HAP-1 (cell line): ENCODE measurements around the gene ZNF423.
"Not testable (repeated sequence)": the region's sequence is repeated elsewhere in the genome, so short reads cannot be mapped to it uniquely, and the experiment has no call there.

Experiments used
- DNase-seq, 2 experiments: peaks; one replicate each; pipeline ENCODE4 v3.0.0-alpha.2; 2016 to 2020; ENCODE audit warnings: low spot score in 2 of 2
- H3K27me3 ChIP-seq: fragments of 250-450 bp; sonication (Bioruptor Pico); 2 replicates; pipeline ENCODE4 v1.5.1; 2020; ENCODE audit warnings: low read depth, mild to moderate bottlenecking, moderate library complexity
- H3K36me3 ChIP-seq: fragments of 250-450 bp; sonication (Bioruptor Pico); replicated peaks from 2 replicates; pipeline ENCODE4 v1.5.1; 2020; ENCODE audit warnings: mild to moderate bottlenecking
- H3K4me1 ChIP-seq: fragments of 250-450 bp; sonication (Bioruptor Pico); 2 replicates; pipeline ENCODE4 v1.5.1; 2020; ENCODE audit warnings: mild to moderate bottlenecking
- H3K4me3 ChIP-seq: fragments of 250-450 bp; sonication (Bioruptor Pico); 2 replicates; pipeline ENCODE4 v1.5.1; 2020; ENCODE audit warnings: mild to moderate bottlenecking, moderate library complexity
- H3K9me3 ChIP-seq: fragments of 250-450 bp; sonication (Bioruptor Pico); 2 replicates; pipeline ENCODE4 v1.5.1; 2020; ENCODE audit warnings: mild to moderate bottlenecking, moderate library complexity
- in situ Hi-C: fragments of 300-500 bp; cut with MboI; formaldehyde crosslinking; loops from 3 replicates; pipeline ENCODE4 v1.14.3; 2020; ENCODE audit warnings: low sequenced_read_pairs, inconsistent platforms, mixed read lengths

Gene ZNF423

DNA sequence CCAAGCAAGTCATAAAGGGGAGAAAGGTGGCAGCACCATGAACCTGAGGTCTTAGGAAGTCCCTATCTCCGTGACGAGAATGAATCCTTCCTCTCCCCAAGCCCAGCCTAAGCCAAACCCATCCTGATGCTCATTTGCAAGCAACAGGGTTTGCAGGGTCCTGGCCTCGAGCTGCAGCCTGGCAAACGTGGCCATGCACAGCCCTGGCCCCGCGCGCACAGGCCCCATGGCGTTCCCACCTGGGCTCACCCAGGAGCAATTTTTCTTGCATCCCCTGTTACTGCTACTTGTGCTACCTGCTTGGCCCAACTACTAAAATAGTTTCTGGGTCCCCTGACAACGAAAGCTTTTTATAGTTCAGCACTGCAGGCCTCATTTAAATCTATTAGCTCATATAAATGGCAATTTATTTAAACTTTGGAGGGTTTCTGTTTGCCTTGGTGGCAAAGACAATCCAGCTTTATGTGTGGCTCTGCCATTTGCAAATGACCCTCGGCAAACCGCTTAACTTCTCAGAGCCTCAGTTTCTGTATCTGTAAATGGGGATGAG, 340.8 kb downstream of the ZNF423 start:
- Histone ChIP-seq H3K27me3 (no peaks in the 10 kb centered on the region), H3K36me3 (no peaks in the 10 kb centered on the region), H3K4me1 (no peaks in the 10 kb centered on the region), H3K9me3 (no peaks in the 10 kb centered on the region), H3K4me3 (no peak overlapping the region)
- in situ Hi-C loops = no loop called here
- no peak for DNase-seq

- in situ Hi-C loops = no loop called here
- Histone ChIP-seq H3K4me3 (no peak overlapping the region), H3K36me3 (no peaks in the 10 kb centered on the region), H3K4me1 (no peaks in the 10 kb centered on the region), H3K27me3 (no peaks in the 10 kb centered on the region), H3K9me3 (no peaks in the 10 kb centered on the region)
- DNase-seq = no peak
Observed at GRCh38 chr16:49514073-49514980, 341.6 kb downstream of the ZNF423 start.

DNA sequence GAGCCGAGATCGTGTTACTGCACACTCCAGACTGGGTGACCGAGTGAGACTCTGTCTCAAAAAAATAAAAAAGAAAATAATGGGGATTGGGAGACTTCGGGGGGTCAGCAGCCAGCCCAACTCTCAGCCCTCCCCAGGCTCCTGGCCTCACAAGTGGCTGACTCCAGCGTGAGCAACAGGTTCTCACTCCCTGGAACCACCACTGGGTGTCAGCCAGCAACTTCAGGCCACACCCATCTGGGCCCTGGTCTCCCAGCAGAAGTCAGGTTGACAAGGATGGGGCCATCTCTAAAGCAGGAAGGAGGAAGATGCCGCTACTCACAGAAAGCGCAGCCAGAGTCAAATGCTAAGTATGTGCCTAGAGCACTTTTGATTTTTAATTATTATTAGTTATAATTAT, 342.9 kb downstream of the ZNF423 start:
- in situ Hi-C loops = no loop called here
- Histone ChIP-seq H3K4me3 (no peak overlapping the region), H3K4me1 (no peaks in the 10 kb centered on the region), H3K36me3 (no peaks in the 10 kb centered on the region), H3K27me3 (no peaks in the 10 kb centered on the region), H3K9me3 (no peaks in the 10 kb centered on the region)
- DNase-seq = peak in 1 of 2 experiments; percentile 51

DNA sequence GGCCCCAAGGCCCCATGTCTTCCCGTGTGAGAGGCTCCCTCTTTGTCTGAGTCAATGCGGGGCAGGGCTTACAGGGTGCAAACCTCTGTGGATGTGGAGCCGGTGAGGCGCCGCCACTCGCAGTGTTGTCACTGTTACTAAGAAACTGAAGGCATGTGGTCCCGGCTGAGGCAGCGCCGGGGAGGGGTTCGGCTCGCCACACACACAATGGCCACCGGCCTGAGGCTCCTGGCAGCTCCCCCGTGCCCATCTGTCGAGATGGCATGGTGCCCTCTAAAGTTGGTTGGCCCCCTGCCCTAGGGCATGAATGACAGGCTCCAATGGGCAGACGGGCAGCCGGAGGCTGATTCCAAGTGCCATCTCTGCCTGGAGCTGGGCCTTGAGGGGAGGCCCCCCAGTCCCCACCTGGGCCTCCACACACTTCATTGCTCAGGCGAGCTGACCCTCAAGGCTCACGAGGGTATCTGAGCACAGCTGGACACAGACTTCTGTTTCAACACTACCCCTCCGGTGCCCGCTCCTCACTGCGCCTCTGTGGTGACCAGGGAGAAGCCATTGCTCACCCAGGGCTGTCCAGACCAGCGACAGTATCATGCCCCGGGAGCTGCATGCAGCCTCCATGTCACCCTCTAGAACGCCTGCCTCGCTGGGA, 345.1 kb downstream of the ZNF423 start:
- H3K36me3 ChIP-seq = no peaks in the 10 kb centered on the region
- no peak overlapping the region for H3K4me3 ChIP-seq
- H3K9me3 ChIP-seq = no peaks in the 10 kb centered on the region
- H3K27me3 ChIP-seq = no peaks in the 10 kb centered on the region
- in situ Hi-C loops = no loop called here
- no peaks in the 10 kb centered on the region for H3K4me1 ChIP-seq
- no peak for DNase-seq

DNA sequence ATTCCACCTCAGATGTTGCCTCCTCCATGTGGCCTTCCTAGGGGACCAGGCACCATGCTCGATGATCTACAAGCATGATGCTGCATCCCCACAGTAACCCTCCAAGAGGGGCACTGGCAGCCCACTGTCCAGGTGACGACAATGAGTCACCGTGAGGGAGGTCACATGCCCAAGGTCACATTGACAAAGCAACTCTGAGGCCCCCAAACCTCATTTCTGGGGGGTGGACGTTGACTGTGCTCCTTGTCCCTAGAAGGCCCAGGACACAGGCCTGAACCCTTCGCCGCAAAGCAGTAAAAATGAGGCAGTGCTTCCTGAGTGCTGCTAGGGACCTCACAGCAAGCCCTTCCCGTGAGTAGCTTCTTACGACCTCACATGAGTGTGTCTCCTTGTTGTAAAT, 345.8 kb downstream of the ZNF423 start:
- no peaks in the 10 kb centered on the region for H3K27me3 ChIP-seq
- H3K36me3 ChIP-seq = no peaks in the 10 kb centered on the region
- H3K4me3 ChIP-seq = no peak overlapping the region
- DNase-seq = no peak
- no peaks in the 10 kb centered on the region for H3K9me3 ChIP-seq
- H3K4me1 ChIP-seq = no peaks in the 10 kb centered on the region
- in situ Hi-C loops = no loop called here

GRCh38 chr16:49506058-49507013, 349.6 kb downstream of the ZNF423 start:
- in situ Hi-C loops, H3K27me3 ChIP-seq, H3K36me3 ChIP-seq, H3K4me1 ChIP-seq, DNase-seq, H3K9me3 ChIP-seq, H3K4me3 ChIP-seq: not testable (repeated sequence)

GRCh38 chr16:49505556-49505955, 350.4 kb downstream of the ZNF423 start:
- H3K36me3 ChIP-seq = no peaks in the 10 kb centered on the region
- H3K9me3 ChIP-seq = no peaks in the 10 kb centered on the region
- in situ Hi-C loops = no loop called here
- no peaks in the 10 kb centered on the region for H3K4me1 ChIP-seq
- no peak overlapping the region for H3K4me3 ChIP-seq
- H3K27me3 ChIP-seq = no peaks in the 10 kb centered on the region
- DNase-seq = no peak

DNA sequence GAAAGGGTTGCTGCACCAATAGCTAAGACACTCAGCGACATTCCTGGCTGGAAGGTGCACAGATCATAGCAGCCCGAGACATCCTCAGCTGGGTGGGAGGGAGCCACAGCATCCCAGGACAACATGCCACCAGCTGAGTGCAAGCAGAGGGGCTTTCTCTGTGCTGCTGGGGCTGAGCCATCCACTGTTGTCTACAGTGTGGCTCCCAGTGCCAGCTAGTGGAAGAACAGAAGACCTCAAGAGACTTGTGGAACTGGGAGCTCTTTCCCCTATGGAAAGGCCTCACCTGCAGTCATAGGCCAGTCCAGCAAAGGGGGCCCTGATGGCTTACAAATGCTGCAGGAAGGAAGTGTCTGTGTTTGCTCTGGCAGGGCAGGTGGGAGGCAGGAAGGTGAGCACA, 351.3 kb downstream of the ZNF423 start:
- no peak for DNase-seq
- H3K4me3 ChIP-seq = no peak overlapping the region
- H3K27me3 ChIP-seq = no peaks in the 10 kb centered on the region
- H3K36me3 ChIP-seq = no peaks in the 10 kb centered on the region
- in situ Hi-C loops = no loop called here
- no peaks in the 10 kb centered on the region for H3K4me1 ChIP-seq
- H3K9me3 ChIP-seq = no peaks in the 10 kb centered on the region

DNA sequence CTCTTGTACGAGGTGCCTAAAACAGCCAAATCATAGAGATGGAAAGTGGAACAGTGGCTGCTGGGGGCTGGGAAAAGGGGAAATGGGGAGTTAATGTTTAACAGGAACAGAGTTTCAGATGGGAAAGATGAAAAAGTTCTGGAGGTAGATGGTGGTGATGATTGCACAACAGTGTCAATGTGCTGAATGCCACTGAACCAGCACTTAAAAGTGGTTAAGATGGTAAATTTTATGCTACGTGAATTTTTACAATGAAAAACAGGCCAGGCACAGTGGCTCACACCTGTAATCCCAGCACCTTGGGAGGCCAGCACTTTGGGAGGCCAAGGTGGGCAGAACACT, 351.9 kb downstream of the ZNF423 start:
- no peak for DNase-seq
- H3K36me3 ChIP-seq = no peaks in the 10 kb centered on the region
- no peak overlapping the region for H3K4me3 ChIP-seq
- H3K9me3 ChIP-seq = no peaks in the 10 kb centered on the region
- in situ Hi-C loops = no loop called here
- no peaks in the 10 kb centered on the region for H3K27me3 ChIP-seq
- H3K4me1 ChIP-seq = no peaks in the 10 kb centered on the region

DNA sequence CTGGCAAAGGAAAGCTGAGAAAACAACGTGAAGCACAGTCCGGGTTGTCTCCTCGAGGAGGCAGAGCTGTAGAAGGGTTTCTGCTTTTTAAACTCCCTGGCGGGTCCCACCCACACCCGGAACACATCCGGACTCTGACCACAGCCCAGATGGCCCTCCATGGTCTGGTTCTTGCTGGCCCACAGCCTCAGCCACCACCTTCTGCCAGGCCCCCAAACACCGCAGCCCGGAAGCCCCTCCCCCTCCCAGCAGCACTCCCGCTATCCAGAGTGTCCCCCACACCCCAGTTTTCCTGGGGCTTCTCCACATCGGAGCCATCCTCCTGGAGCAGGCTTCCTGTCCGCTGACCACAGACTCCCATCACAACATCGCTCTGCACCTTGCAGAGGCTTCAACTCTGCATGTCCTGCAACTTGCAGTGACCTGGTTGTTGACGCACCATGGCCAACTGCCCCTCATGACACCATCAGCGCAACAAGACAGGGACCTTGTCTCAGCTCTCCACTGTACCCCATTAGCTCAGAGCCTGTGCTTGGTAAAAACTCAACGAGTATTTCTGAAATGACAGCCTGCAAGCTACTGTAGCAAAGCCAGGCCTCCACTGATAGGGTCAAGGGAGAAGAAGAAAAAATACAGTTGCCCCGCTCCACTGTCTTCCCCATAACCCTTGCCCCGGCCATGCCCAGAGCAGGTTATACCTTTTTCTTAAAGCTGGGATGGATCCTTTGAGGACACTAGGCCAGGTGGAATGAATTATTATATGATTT, 352.5 kb downstream of the ZNF423 start:
- H3K9me3 ChIP-seq = no peaks in the 10 kb centered on the region
- no peaks in the 10 kb centered on the region for H3K4me1 ChIP-seq
- no peak for DNase-seq
- no peaks in the 10 kb centered on the region for H3K27me3 ChIP-seq
- H3K4me3 ChIP-seq = no peak overlapping the region
- in situ Hi-C loops = no loop called here
- H3K36me3 ChIP-seq = no peaks in the 10 kb centered on the region

DNA sequence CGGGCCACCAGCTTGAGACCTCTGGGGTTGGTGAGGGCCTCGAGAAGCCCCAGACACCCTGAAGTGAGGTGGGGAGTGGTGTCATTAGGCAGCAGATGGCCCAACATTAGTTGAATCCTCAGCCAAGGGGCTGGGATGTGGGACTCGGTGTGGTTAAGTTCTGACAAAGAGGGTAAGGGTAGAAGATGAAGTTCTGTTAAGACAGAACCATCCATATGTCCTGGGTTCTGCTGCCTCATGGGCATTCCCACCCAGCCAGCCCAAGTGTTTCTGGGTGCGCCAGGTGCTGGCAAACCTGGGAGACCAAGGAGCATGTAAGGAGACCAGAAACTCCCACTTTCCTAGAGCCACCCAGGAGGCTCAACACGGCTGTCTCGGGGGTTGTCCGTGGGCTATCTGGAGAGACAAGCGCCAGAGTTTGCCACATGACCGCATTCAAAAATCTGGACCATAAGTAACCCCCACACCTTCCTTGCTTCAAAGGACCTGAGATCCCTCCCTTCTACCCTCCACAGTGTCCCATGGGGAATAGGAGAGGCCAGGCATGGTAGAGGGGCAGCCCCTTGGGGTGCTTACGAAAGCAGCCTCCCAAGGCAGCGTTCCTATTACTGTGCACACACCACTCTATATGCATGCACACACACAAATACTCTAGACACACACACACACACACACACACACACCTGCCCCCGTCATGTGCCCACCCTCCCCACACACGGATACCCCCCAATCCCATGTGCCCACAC, 353.6 kb downstream of the ZNF423 start:
- H3K4me1 ChIP-seq = no peaks in the 10 kb centered on the region
- in situ Hi-C loops = no loop called here
- DNase-seq = no peak
- H3K27me3 ChIP-seq = no peaks in the 10 kb centered on the region
- H3K36me3 ChIP-seq = no peaks in the 10 kb centered on the region
- no peak overlapping the region for H3K4me3 ChIP-seq
- no peaks in the 10 kb centered on the region for H3K9me3 ChIP-seq

- no peaks in the 10 kb centered on the region for H3K36me3 ChIP-seq
- no peaks in the 10 kb centered on the region for H3K4me1 ChIP-seq
- in situ Hi-C loops = no loop called here
- no peak overlapping the region for H3K4me3 ChIP-seq
- no peak for DNase-seq
- H3K9me3 ChIP-seq = no peaks in the 10 kb centered on the region
- no peaks in the 10 kb centered on the region for H3K27me3 ChIP-seq
Observed at GRCh38 chr16:49499869-49500610, 355.9 kb downstream of the ZNF423 start.
